Vagina (tissue), 2 donors: ENCODE results near the gene FOXA3.
"Not testable (repeated sequence)": the region's sequence is repeated elsewhere in the genome, so short reads cannot be mapped to it uniquely, and the experiment has no call there.

Experiments
- POLR2A ChIP-seq, 2 donors: fragments of 450-650 bp; IDR thresholded peaks; one replicate each; pipeline ENCODE4 v1.6.1; 2017; ENCODE audit warnings: antibody characterized with exemption in 2 of 2, mild to moderate bottlenecking in 2 of 2, moderate library complexity in 2 of 2
- POLR2AphosphoS5 ChIP-seq, 2 donors: sonication (generic); formaldehyde crosslinking; IDR thresholded peaks; one replicate each; pipeline ENCODE4 v1.9.0; 2017; ENCODE audit warnings: antibody characterized with exemption in 2 of 2, mild to moderate bottlenecking in 2 of 2, low read depth in 1 of 2; ENCODE audit not compliant: insufficient read depth in 1 of 2
- TF ChIP-seq, protein P1 (sequence below), 3 experiments: fragments of 450-650 bp in 2 of 3; fragments of 200-600 bp in 1 of 3; sonication (generic) in 1 of 3; IDR thresholded peaks; one replicate each; pipeline ENCODE4 v1.5.1; 2017 to 2019; ENCODE audit warnings: antibody characterized with exemption in 3 of 3, mild to moderate bottlenecking in 2 of 3, moderate library complexity in 2 of 3

- TF ChIP-seq, protein P1, sequence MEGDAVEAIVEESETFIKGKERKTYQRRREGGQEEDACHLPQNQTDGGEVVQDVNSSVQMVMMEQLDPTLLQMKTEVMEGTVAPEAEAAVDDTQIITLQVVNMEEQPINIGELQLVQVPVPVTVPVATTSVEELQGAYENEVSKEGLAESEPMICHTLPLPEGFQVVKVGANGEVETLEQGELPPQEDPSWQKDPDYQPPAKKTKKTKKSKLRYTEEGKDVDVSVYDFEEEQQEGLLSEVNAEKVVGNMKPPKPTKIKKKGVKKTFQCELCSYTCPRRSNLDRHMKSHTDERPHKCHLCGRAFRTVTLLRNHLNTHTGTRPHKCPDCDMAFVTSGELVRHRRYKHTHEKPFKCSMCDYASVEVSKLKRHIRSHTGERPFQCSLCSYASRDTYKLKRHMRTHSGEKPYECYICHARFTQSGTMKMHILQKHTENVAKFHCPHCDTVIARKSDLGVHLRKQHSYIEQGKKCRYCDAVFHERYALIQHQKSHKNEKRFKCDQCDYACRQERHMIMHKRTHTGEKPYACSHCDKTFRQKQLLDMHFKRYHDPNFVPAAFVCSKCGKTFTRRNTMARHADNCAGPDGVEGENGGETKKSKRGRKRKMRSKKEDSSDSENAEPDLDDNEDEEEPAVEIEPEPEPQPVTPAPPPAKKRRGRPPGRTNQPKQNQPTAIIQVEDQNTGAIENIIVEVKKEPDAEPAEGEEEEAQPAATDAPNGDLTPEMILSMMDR (IDR thresholded peaks at IDR 0.05), result not testable (repeated sequence)
- TF ChIP-seq POLR2A (IDR thresholded peaks at IDR 0.05); POLR2AphosphoS5 (IDR thresholded peaks at IDR 0.05; ENCODE audit: insufficient read depth in 1 of 2, low read depth in 1 of 2): not testable (repeated sequence)
Observed at GRCh38 chr19:45895983-45896599, 32.0 kb downstream of the FOXA3 start.
